GM12892 (cell line): ENCODE results near the gene METTL24.

Source experiments
- POLR2A ChIP-seq: IDR thresholded peaks from 2 replicates; pipeline ENCODE4 v1.6.1; 2011; ENCODE audit warnings: low read depth, low read length, control low read depth
- TAF1 ChIP-seq: IDR thresholded peaks from 2 replicates; pipeline ENCODE4 v1.6.1; 2011; ENCODE audit warnings: low read depth, mild to moderate bottlenecking, control low read depth, low read length, borderline replicate concordance

DNA sequence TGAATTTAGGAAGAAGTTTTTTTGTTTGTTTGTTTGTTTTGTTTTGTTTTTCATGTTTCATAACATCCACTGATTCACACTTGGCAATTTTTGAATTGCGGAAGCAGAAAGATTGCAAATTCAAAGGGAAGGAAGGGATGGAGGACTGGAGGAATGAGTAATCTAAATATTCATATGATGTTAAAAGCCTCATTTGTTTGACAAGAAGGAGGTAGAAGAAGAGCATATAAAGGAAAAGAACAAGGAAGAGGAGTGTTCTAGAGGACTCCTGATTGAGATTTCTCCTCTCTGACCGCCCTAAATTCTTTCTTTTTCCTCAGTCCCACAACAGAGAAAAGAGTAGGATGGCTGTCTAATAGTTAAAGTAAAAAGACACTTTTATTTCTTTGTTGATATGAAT is 88.5 kb downstream of the METTL24 start:
- TF ChIP-seq POLR2A (no peak), TAF1 (no peak)
